GM12878 (cell line): Measurements from ENCODE around the gene NR6A1. TPM values are rescaled to one million over a fixed set of nuclear protein-coding genes. Genes with fewer than 3 reads are reported as not detected.

Experiments
- ATAC-seq: fragments of 200-7000 bp; cut with Tn5 transposase; 3 replicates; pipeline ENCODE4 v1.9.1; 2020; ENCODE audit warnings: mild to moderate bottlenecking, moderate library complexity
- BruUV-seq: library from RNA; stranded (reverse); fragments of 400-500 nt; replicated peaks from 2 replicates; lab custom pipeline; 2021; lab: Mats Ljungman, UMichigan
- CTCF ChIA-PET: fragments of 300-600 bp; sonication (Branson Sonifier 250); formaldehyde crosslinking; extraction: SDS; loops from one replicate; lab custom pipeline; 2021; ENCODE audit warnings: inconsistent platforms; lab: Yijun Ruan, JAX
- POLR2A ChIA-PET: fragments of 350-600 bp; formaldehyde crosslinking; extraction: SDS; loops from one replicate; lab custom pipeline; 2021; ENCODE audit warnings: inconsistent platforms; lab: Charles Lee
- RAD21 ChIA-PET: fragments of 300-600 bp; sonication (Branson Sonifier 250); formaldehyde crosslinking; loops from one replicate; lab custom pipeline; 2023; ENCODE audit warnings: antibody characterized with exemption; ENCODE audit not compliant: unreplicated experiment; lab: Charles Lee
- SMC1A ChIA-PET: fragments of 300-600 bp; sonication (Branson Sonifier 250); formaldehyde crosslinking; loops from one replicate; lab custom pipeline; 2023; ENCODE audit not compliant: unreplicated experiment, uncharacterized antibody; lab: Charles Lee
- DNase-seq: peaks from one replicate; pipeline ENCODE4 v3.0.0-alpha.2; 2011; ENCODE audit warnings: low read depth, low spot score
- FAIRE-seq: peaks from 3 replicates; lab custom pipeline; 2011; peaks lifted over from hg19 to GRCh38; lab: Jason Lieb, UNC
- H2AFZ ChIP-seq: 2 replicates; pipeline ENCODE4 v1.6.0; 2011; ENCODE audit warnings: low read depth, low read length, control low read depth; ENCODE audit not compliant: control insufficient read depth
- H3K27ac ChIP-seq: 2 replicates; pipeline ENCODE4 v1.5.1; 2011; ENCODE audit warnings: control low read depth; ENCODE audit not compliant: control insufficient read depth, insufficient read depth
- H3K27me3 ChIP-seq, 2 experiments: replicated peaks in 1 of 2; 2 replicates each; pipeline versions ENCODE4 v1.6.0 to v1.6.1; 2011; ENCODE audit warnings: low read length in 1 of 2; ENCODE audit not compliant: control insufficient read depth in 2 of 2, insufficient read depth in 2 of 2
- H3K36me3 ChIP-seq, 2 experiments: 2 replicates each; pipeline ENCODE4 v1.5.1; 2011; ENCODE audit warnings: low read length in 1 of 2; ENCODE audit not compliant: control insufficient read depth in 2 of 2, insufficient read depth in 2 of 2
- H3K4me1 ChIP-seq: 2 replicates; pipeline ENCODE4 v1.6.1; 2011; ENCODE audit warnings: mild to moderate bottlenecking, low read length, moderate library complexity, mixed read lengths; ENCODE audit not compliant: control insufficient read depth, insufficient read depth
- H3K4me2 ChIP-seq: 2 replicates; pipeline ENCODE4 v1.6.0; 2011; ENCODE audit warnings: control low read depth; ENCODE audit not compliant: control insufficient read depth, insufficient read depth
- H3K4me3 ChIP-seq: fragments of 200-600 bp; sonication (generic); 2 replicates; pipeline ENCODE4 v1.5.1; 2016
- H3K79me2 ChIP-seq: 2 replicates; pipeline ENCODE4 v1.6.0; 2011; ENCODE audit warnings: low read length; ENCODE audit not compliant: control insufficient read depth, insufficient read depth
- H3K9ac ChIP-seq: 2 replicates; pipeline ENCODE4 v1.8.0; 2011; ENCODE audit warnings: low read length, control low read depth, mixed read lengths; ENCODE audit not compliant: control insufficient read depth, insufficient read depth
- H3K9me3 ChIP-seq: replicated peaks from 3 replicates; pipeline ENCODE4 v1.5.1; 2011; ENCODE audit warnings: mild to moderate bottlenecking, low read length; ENCODE audit not compliant: control insufficient read depth, insufficient read depth
- H4K20me1 ChIP-seq: 2 replicates; pipeline ENCODE4 v1.6.0; 2011; ENCODE audit not compliant: control insufficient read depth, insufficient read depth
- CBX5 ChIP-seq: sonication (generic); IDR thresholded peaks from 2 replicates; pipeline ENCODE4 v1.6.1; 2016; ENCODE audit warnings: low read depth, moderate library complexity, mild to moderate bottlenecking, inconsistent platforms
- EP300 ChIP-seq, 2 experiments: fragments of 150-350 bp in 1 of 2; IDR thresholded peaks; 2 replicates each; pipeline ENCODE4 v1.6.1; 2011 to 2012; ENCODE audit warnings: low read depth in 2 of 2, low read length in 2 of 2, borderline replicate concordance in 1 of 2, improper control_type of control experiment in 1 of 2, inconsistent platforms in 1 of 2; ENCODE audit not compliant: control insufficient read depth in 1 of 2
- HSF1 ChIP-seq: fragments of 150-350 bp; IDR thresholded peaks from 2 replicates; pipeline ENCODE4 v1.6.1; 2014; ENCODE audit warnings: mild to moderate bottlenecking, low read depth, low read length
- MTA3 ChIP-seq: IDR thresholded peaks from 2 replicates; pipeline ENCODE4 v1.6.1; 2012; ENCODE audit warnings: low read length, inconsistent platforms, borderline replicate concordance
- MYC ChIP-seq: IDR thresholded peaks from 2 replicates; pipeline ENCODE4 v1.6.1; 2011; ENCODE audit warnings: mild to moderate bottlenecking, low read length, moderate library complexity, inconsistent platforms; ENCODE audit not compliant: insufficient read depth, insufficient replicate concordance, insufficient read length, severe bottlenecking
- STAT1 ChIP-seq: fragments of 450-650 bp; conservative IDR thresholded peaks from 2 replicates; pipeline ENCODE4 v1.6.1; 2014; ENCODE audit warnings: antibody characterized with exemption, mild to moderate bottlenecking
- WGBS: methylation state at CpG from one replicate; pipeline ENCODE4 v1.1.6; 2016; ENCODE audit warnings: low lambda C conversion rate; ENCODE audit not compliant: insufficient replicate concordance, insufficient coverage; ENCODE audit errors: missing lambda C conversion rate; 5-methylcytosine and 5-hydroxymethylcytosine counted together
- in situ Hi-C: fragments of 300-500 bp; cut with MboI; formaldehyde crosslinking; loops from 9 replicates; pipeline ENCODE4 v1.14.3; 2018; ENCODE audit warnings: mixed read lengths
- intact Hi-C: fragments of 100-400 bp; cut with micrococcal nuclease; formaldehyde crosslinking; loops from one replicate; pipeline ENCODE4 v1.14.2; 2022; ENCODE audit not compliant: unreplicated experiment
- polyA plus RNA-seq, 11 experiments: library from polyadenylated mRNA; depleted of rRNA in 4 of 11; unstranded in 6 of 11; stranded (reverse) in 5 of 11; fragments of >200 nt; fragmentation: Nextera tagmentation in 4 of 11; fragmentation: Illumina TruSeq in 1 of 11; extraction: Ambion mirVana in 4 of 11; extraction: Trizol in 1 of 11; gene quantifications; 1 replicate in 1 of 11; 2 replicates in 10 of 11; pipeline versions ENCODE4 v1.2.1 to v1.2.3, GENCODE V29; 2011 to 2016; ENCODE audit warnings: inconsistent platforms in 2 of 11, missing spikeins in 2 of 11, low read depth in 1 of 11
- total RNA-seq, 4 experiments: library from RNA; depleted of rRNA in 3 of 4; stranded (reverse); fragments of >200 nt in 3 of 4; fragmentation: Illumina TruSeq in 1 of 4; extraction: Trizol in 1 of 4; gene quantifications; 2 replicates each; pipeline versions ENCODE4 v1.2.1 to v1.2.3, GENCODE V29; 2013 to 2021
- TF ChIP-seq, protein P1 (sequence below): fragments of 450-650 bp; IDR thresholded peaks from 2 replicates; pipeline ENCODE4 v1.6.1; 2017; ENCODE audit warnings: borderline replicate concordance
- TF ChIP-seq, protein P2 (sequence below): fragments of 450-650 bp; formaldehyde crosslinking; IDR thresholded peaks from 2 replicates; pipeline ENCODE4 v1.4.0; 2022; ENCODE audit warnings: mild to moderate bottlenecking, moderate library complexity
- TF ChIP-seq, protein P3 (sequence below): fragments of 450-650 bp; IDR thresholded peaks from 2 replicates; pipeline ENCODE4 v1.6.1; 2014; ENCODE audit warnings: mild to moderate bottlenecking
- TF ChIP-seq, protein P4 (sequence below): fragments of 450-650 bp; formaldehyde crosslinking; IDR thresholded peaks from 2 replicates; pipeline ENCODE4 v1.4.0; 2020; ENCODE audit warnings: mild to moderate bottlenecking, moderate library complexity

The NR6A1 gene
- total and polyA plus RNA-seq, 10 of the 15 experiments (the other 5 are each of a cell fraction or from before 2014, with no cell fraction given): 1.2 to 9.2 (median 4.6) TPM

DNA sequence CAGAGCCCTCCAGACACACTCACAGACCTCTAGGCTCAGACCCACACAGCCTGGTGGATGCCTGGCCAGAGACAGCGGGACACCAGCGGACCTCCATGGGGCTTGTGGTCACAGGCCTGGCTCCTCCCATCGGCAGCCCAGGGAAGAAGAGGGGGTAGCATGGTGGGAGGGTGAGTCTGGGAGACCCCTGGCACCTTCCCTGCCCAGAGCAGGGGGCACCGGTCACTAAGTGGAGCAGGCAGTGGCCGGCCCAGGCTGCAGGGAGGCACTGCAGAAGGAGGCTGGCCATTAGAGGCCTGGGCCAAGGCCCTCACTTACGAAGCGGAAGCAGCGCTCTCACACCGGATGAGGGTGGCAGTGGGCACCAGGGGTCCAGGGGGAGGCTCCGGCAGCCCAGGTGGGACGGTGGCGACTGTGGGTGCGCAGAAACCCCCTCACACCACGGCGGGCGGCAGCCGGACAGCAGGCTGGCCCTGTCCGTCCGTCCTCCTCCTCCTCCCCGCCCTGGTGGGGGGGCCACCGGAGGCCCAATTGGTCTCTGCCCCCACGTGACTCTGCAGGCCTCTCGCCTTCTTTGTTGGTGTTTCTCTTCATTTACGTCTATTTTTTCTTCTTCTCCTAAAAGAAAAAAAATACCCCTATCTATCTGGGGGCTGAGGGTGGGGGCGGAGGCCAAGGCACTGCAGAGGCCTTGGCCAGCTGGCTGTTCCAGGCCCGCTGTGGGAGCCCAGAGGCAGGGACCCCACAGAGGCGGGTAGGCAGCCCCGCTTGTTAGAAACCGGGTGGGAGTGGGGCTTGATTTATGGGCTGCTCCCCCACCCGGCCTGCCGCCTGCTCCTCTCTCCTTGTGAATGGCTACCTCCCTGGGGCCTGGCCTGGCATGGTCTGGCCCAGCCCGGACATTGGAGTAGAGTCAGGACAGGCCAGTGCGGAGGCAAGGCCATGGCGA is 263.9 kb downstream of the NR6A1 start, which contains the start of gene NR5A1:
Gene NR5A1, minus strand, starts transcription at position 469 of the 949 bp plus-strand sequence. CDS start 4,004 bp downstream, outside the sequence.
- H3K4me1 ChIP-seq: no peaks in the 10 kb centered on the region
- H3K4me3 ChIP-seq: no peak within 1 kb of the TSS
- in situ Hi-C loops (no loop called here), intact Hi-C loops (no loop called here)
- ChIA-PET RAD21 (no interaction called here), CTCF (no interaction called here), POLR2A (no interaction called here), SMC1A (no interaction called here)
- no peak within 1 kb of the TSS for H2AFZ ChIP-seq
- ATAC-seq: no peak
- H3K36me3 ChIP-seq: no peaks in the 10 kb centered on the region
- FAIRE-seq: no peak
- no peaks in the 10 kb centered on the region for H4K20me1 ChIP-seq
- H3K27me3 ChIP-seq: peaks cover 7 to 9% of the 10 kb centered on the region in 2 experiments; a peak in 3 of 4 replicates
- H3K9ac ChIP-seq: no peak within 1 kb of the TSS
- no TSS peak for BruUV-seq
- no peak within 1 kb of the TSS for H3K4me2 ChIP-seq
- H3K27ac ChIP-seq: no peak within 1 kb of the TSS
- WGBS: 70% methylated on average over 31 of the region's 34 CpGs
- no peak for DNase-seq
- H3K79me2 ChIP-seq: no peaks in the 10 kb centered on the region
- no peaks in the 10 kb centered on the region for H3K9me3 ChIP-seq
- TF ChIP-seq HSF1 (no peak), MTA3 (no peak), EP300 (IDR thresholded peaks at IDR 0.05; ENCODE audit: borderline replicate concordance in 1 of 2, control insufficient read depth in 1 of 2, low read depth in 2 of 2, low read length in 2 of 2) (no peak), MYC (no peak), STAT1 (no peak), CBX5 (no peak)
- TF ChIP-seq, protein P1, sequence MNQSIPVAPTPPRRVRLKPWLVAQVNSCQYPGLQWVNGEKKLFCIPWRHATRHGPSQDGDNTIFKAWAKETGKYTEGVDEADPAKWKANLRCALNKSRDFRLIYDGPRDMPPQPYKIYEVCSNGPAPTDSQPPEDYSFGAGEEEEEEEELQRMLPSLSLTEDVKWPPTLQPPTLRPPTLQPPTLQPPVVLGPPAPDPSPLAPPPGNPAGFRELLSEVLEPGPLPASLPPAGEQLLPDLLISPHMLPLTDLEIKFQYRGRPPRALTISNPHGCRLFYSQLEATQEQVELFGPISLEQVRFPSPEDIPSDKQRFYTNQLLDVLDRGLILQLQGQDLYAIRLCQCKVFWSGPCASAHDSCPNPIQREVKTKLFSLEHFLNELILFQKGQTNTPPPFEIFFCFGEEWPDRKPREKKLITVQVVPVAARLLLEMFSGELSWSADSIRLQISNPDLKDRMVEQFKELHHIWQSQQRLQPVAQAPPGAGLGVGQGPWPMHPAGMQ: no peak
- TF ChIP-seq, protein P2, sequence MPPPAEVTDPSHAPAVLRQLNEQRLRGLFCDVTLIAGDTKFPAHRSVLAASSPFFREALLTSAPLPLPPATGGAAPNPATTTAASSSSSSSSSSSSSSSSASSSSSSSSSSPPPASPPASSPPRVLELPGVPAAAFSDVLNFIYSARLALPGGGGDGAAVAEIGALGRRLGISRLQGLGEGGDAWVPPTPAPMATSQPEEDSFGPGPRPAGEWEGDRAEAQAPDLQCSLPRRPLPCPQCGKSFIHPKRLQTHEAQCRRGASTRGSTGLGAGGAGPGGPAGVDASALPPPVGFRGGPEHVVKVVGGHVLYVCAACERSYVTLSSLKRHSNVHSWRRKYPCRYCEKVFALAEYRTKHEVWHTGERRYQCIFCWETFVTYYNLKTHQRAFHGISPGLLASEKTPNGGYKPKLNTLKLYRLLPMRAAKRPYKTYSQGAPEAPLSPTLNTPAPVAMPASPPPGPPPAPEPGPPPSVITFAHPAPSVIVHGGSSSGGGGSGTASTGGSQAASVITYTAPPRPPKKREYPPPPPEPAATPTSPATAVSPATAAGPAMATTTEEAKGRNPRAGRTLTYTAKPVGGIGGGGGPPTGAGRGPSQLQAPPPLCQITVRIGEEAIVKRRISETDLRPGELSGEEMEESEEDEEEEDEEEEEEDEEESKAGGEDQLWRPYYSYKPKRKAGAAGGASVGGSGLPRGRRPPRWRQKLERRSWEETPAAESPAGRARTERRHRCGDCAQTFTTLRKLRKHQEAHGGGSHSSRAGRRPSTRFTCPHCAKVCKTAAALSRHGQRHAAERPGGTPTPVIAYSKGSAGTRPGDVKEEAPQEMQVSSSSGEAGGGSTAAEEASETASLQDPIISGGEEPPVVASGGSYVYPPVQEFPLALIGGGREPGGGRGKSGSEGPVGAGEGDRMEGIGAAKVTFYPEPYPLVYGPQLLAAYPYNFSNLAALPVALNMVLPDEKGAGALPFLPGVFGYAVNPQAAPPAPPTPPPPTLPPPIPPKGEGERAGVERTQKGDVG (CRISPR knock-in tag): no peak
- TF ChIP-seq, protein P3, sequence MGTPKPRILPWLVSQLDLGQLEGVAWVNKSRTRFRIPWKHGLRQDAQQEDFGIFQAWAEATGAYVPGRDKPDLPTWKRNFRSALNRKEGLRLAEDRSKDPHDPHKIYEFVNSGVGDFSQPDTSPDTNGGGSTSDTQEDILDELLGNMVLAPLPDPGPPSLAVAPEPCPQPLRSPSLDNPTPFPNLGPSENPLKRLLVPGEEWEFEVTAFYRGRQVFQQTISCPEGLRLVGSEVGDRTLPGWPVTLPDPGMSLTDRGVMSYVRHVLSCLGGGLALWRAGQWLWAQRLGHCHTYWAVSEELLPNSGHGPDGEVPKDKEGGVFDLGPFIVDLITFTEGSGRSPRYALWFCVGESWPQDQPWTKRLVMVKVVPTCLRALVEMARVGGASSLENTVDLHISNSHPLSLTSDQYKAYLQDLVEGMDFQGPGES: no peak
- TF ChIP-seq, protein P4, sequence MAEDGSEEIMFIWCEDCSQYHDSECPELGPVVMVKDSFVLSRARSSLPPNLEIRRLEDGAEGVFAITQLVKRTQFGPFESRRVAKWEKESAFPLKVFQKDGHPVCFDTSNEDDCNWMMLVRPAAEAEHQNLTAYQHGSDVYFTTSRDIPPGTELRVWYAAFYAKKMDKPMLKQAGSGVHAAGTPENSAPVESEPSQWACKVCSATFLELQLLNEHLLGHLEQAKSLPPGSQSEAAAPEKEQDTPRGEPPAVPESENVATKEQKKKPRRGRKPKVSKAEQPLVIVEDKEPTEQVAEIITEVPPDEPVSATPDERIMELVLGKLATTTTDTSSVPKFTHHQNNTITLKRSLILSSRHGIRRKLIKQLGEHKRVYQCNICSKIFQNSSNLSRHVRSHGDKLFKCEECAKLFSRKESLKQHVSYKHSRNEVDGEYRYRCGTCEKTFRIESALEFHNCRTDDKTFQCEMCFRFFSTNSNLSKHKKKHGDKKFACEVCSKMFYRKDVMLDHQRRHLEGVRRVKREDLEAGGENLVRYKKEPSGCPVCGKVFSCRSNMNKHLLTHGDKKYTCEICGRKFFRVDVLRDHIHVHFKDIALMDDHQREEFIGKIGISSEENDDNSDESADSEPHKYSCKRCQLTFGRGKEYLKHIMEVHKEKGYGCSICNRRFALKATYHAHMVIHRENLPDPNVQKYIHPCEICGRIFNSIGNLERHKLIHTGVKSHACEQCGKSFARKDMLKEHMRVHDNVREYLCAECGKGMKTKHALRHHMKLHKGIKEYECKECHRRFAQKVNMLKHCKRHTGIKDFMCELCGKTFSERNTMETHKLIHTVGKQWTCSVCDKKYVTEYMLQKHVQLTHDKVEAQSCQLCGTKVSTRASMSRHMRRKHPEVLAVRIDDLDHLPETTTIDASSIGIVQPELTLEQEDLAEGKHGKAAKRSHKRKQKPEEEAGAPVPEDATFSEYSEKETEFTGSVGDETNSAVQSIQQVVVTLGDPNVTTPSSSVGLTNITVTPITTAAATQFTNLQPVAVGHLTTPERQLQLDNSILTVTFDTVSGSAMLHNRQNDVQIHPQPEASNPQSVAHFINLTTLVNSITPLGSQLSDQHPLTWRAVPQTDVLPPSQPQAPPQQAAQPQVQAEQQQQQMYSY (CRISPR knock-in tag): no peak
